WTC11 (cell line): ENCODE data around the gene LIMA1. TPM values are rescaled to one million over a fixed set of nuclear protein-coding genes. Genes with fewer than 3 reads are reported as not detected.

Experiments
- ATAC-seq: fragments of 200-7000 bp; cut with Tn5 transposase; 2 replicates; pipeline ENCODE4 v1.10.0; 2021; ENCODE audit warnings: mild to moderate bottlenecking, moderate library complexity
- CTCF ChIA-PET: fragments of 300-600 bp; sonication (Branson Sonifier 250); formaldehyde crosslinking; loops from one replicate; lab custom pipeline; 2021; ENCODE audit warnings: antibody characterized with exemption; lab: Charles Lee
- POLR2A ChIA-PET: fragments of 350-600 bp; sonication (Branson Sonifier 250); formaldehyde crosslinking; loops from one replicate; lab custom pipeline; 2021; ENCODE audit warnings: antibody characterized with exemption; lab: Charles Lee
- DNase-seq: peaks from one replicate; pipeline ENCODE4 v3.0.0; 2021; ENCODE audit warnings: low spot score
- H3K27ac Mint-ChIP-seq: 2 replicates; pipeline ENCODE4 v1.8.0; 2021; ENCODE audit warnings: mixed read lengths
- H3K27me3 Mint-ChIP-seq: 2 replicates; pipeline ENCODE4 v1.8.0; 2021; ENCODE audit warnings: low read depth, mild to moderate bottlenecking, moderate library complexity, mixed read lengths
- H3K36me3 Mint-ChIP-seq: 2 replicates; pipeline ENCODE4 v1.8.0; 2021; ENCODE audit warnings: mixed read lengths
- H3K4me1 Mint-ChIP-seq: 2 replicates; pipeline ENCODE4 v1.8.0; 2022; ENCODE audit warnings: mixed read lengths
- H3K4me3 Mint-ChIP-seq: 2 replicates; pipeline ENCODE4 v1.8.0; 2021; ENCODE audit warnings: mild to moderate bottlenecking, moderate library complexity, mixed read lengths
- H3K9me3 Mint-ChIP-seq: 2 replicates; pipeline ENCODE4 v1.8.0; 2021; ENCODE audit warnings: mixed read lengths
- CBFB ChIP-seq: sonication (generic); formaldehyde crosslinking; IDR thresholded peaks from 2 replicates; pipeline ENCODE4 v1.8.1; 2022; ENCODE audit warnings: mild to moderate bottlenecking, low read depth, missing genetic modification reagents
- EMX1 ChIP-seq: fragments of 250-450 bp; sonication (Bioruptor Pico); IDR thresholded peaks from 2 replicates; pipeline ENCODE4 v1.8.0; 2021; ENCODE audit warnings: mild to moderate bottlenecking
- ERG ChIP-seq: fragments of 250-450 bp; sonication (Bioruptor Pico); IDR thresholded peaks from 2 replicates; pipeline ENCODE4 v1.8.0; 2021; ENCODE audit warnings: mild to moderate bottlenecking
- ESRRA ChIP-seq: sonication (generic); formaldehyde crosslinking; IDR thresholded peaks from 2 replicates; pipeline ENCODE4 v1.8.1; 2022; ENCODE audit warnings: mild to moderate bottlenecking, missing genetic modification reagents, borderline replicate concordance
- ETV6 ChIP-seq: sonication (generic); formaldehyde crosslinking; IDR thresholded peaks from 2 replicates; pipeline ENCODE4 v1.8.1; 2022; ENCODE audit warnings: mild to moderate bottlenecking, missing genetic modification reagents
- GRHL2 ChIP-seq: fragments of 250-450 bp; sonication (Bioruptor Pico); IDR thresholded peaks from 2 replicates; pipeline ENCODE4 v1.8.0; 2022; ENCODE audit warnings: mild to moderate bottlenecking, moderate library complexity; ENCODE audit not compliant: insufficient replicate concordance, severe bottlenecking
- IRF1 ChIP-seq: sonication (generic); formaldehyde crosslinking; IDR thresholded peaks from 2 replicates; pipeline ENCODE4 v1.8.0; 2023; ENCODE audit warnings: missing genetic modification reagents
- JAZF1 ChIP-seq: fragments of 250-450 bp; sonication (Bioruptor Pico); IDR thresholded peaks from 2 replicates; pipeline ENCODE4 v1.9.0; 2021; ENCODE audit warnings: moderate library complexity, mild to moderate bottlenecking, inconsistent platforms
- MLX ChIP-seq: sonication (generic); formaldehyde crosslinking; IDR thresholded peaks from 2 replicates; pipeline ENCODE4 v1.8.1; 2023; ENCODE audit warnings: mild to moderate bottlenecking, missing genetic modification reagents, moderate library complexity
- NFE2L1 ChIP-seq: sonication (generic); formaldehyde crosslinking; IDR thresholded peaks from 2 replicates; pipeline ENCODE4 v1.8.1; 2023; ENCODE audit warnings: missing genetic modification reagents
- OVOL2 ChIP-seq: fragments of 250-450 bp; sonication (Bioruptor Pico); IDR thresholded peaks from 2 replicates; pipeline ENCODE4 v1.9.0; 2021; ENCODE audit warnings: mild to moderate bottlenecking, borderline replicate concordance
- TEAD1 ChIP-seq: sonication (generic); formaldehyde crosslinking; IDR thresholded peaks from 2 replicates; pipeline ENCODE4 v1.8.0; 2022; ENCODE audit warnings: mild to moderate bottlenecking, missing genetic modification reagents
- TEAD4 ChIP-seq: sonication (generic); formaldehyde crosslinking; IDR thresholded peaks from 2 replicates; pipeline ENCODE4 v1.8.0; 2022; ENCODE audit warnings: mild to moderate bottlenecking, missing genetic modification reagents
- ZNF138 ChIP-seq: sonication (generic); formaldehyde crosslinking; conservative IDR thresholded peaks from 2 replicates; pipeline ENCODE4 v1.8.1; 2022; ENCODE audit warnings: mild to moderate bottlenecking, moderate library complexity, missing genetic modification reagents
- ZNF263 ChIP-seq: sonication (generic); formaldehyde crosslinking; IDR thresholded peaks from 2 replicates; pipeline ENCODE4 v1.8.1; 2022; ENCODE audit warnings: low read depth, mild to moderate bottlenecking, moderate library complexity, missing genetic modification reagents
- ZNF671 ChIP-seq: fragments of 250-450 bp; sonication (Bioruptor Pico); IDR thresholded peaks from 2 replicates; pipeline ENCODE4 v1.8.0; 2021; ENCODE audit warnings: mild to moderate bottlenecking
- total RNA-seq: library from RNA; stranded (reverse); gene quantifications from 3 replicates; pipeline ENCODE4 v1.2.3, GENCODE V29; 2021
- TF ChIP-seq, protein P1 (sequence below): sonication (generic); formaldehyde crosslinking; conservative IDR thresholded peaks from 2 replicates; pipeline ENCODE4 v1.8.1; 2023; ENCODE audit warnings: mild to moderate bottlenecking, low read depth, missing genetic modification reagents, moderate library complexity
- TF ChIP-seq, protein P2 (sequence below): sonication (generic); formaldehyde crosslinking; IDR thresholded peaks from 2 replicates; pipeline ENCODE4 v1.8.1; 2022; ENCODE audit warnings: mild to moderate bottlenecking, missing genetic modification reagents, moderate library complexity, borderline replicate concordance

Gene LIMA1
- total RNA-seq, 1 experiment from 2014 or later, result 41.2 TPM

GRCh38 chr12:50197297-50197727 lies 86.0 kb downstream of the LIMA1 start:
- DNase-seq (no peak), ATAC-seq (no peak)
- POLR2A ChIA-PET, result no interaction called here
- H3K9me3 Mint-ChIP-seq, result no peaks in the 10 kb centered on the region
- no peak overlapping the region; the same call in 1 of the 2 replicates for H3K27ac Mint-ChIP-seq
- peaks cover 42% of the 10 kb centered on the region for H3K36me3 Mint-ChIP-seq
- TF ChIP-seq EMX1 (CRISPR knock-in tag), result no peak
- TF ChIP-seq ETV6, result no peak
- no peak for TF ChIP-seq TEAD1
- TF ChIP-seq, protein P1, sequence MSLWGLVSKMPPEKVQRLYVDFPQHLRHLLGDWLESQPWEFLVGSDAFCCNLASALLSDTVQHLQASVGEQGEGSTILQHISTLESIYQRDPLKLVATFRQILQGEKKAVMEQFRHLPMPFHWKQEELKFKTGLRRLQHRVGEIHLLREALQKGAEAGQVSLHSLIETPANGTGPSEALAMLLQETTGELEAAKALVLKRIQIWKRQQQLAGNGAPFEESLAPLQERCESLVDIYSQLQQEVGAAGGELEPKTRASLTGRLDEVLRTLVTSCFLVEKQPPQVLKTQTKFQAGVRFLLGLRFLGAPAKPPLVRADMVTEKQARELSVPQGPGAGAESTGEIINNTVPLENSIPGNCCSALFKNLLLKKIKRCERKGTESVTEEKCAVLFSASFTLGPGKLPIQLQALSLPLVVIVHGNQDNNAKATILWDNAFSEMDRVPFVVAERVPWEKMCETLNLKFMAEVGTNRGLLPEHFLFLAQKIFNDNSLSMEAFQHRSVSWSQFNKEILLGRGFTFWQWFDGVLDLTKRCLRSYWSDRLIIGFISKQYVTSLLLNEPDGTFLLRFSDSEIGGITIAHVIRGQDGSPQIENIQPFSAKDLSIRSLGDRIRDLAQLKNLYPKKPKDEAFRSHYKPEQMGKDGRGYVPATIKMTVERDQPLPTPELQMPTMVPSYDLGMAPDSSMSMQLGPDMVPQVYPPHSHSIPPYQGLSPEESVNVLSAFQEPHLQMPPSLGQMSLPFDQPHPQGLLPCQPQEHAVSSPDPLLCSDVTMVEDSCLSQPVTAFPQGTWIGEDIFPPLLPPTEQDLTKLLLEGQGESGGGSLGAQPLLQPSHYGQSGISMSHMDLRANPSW, result no peak
- TF ChIP-seq, protein P2, sequence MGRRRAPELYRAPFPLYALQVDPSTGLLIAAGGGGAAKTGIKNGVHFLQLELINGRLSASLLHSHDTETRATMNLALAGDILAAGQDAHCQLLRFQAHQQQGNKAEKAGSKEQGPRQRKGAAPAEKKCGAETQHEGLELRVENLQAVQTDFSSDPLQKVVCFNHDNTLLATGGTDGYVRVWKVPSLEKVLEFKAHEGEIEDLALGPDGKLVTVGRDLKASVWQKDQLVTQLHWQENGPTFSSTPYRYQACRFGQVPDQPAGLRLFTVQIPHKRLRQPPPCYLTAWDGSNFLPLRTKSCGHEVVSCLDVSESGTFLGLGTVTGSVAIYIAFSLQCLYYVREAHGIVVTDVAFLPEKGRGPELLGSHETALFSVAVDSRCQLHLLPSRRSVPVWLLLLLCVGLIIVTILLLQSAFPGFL (CRISPR knock-in tag), result no peak
- no peak for TF ChIP-seq ZNF671
- no peak for TF ChIP-seq OVOL2
- no peak overlapping the region for H3K4me3 Mint-ChIP-seq
- H3K4me1 Mint-ChIP-seq, result peaks cover 5% of the 10 kb centered on the region
- H3K27me3 Mint-ChIP-seq, result no peaks in the 10 kb centered on the region
- CTCF ChIA-PET, result interaction anchor here (0.8 kb wide), 1 partner anchor 25 kb away, joined by 3 read pairs; no protein-coding TSS in a partner anchor

- CTCF ChIA-PET, result no interaction called here
- Mint-ChIP-seq H3K4me3 (no peak overlapping the region), H3K27me3 (no peaks in the 10 kb centered on the region), H3K4me1 (no peaks in the 10 kb centered on the region), H3K27ac (no peak overlapping the region), H3K36me3 (peaks cover 42% of the 10 kb centered on the region)
- no peak for ATAC-seq
- TF ChIP-seq ZNF138 (CRISPR knock-in tag) (no peak), MLX (no peak), ZNF263 (no peak), TEAD1 (no peak), CBFB (CRISPR knock-in tag) (no peak), GRHL2 (CRISPR knock-in tag) (no peak), IRF1 (CRISPR knock-in tag) (no peak), ERG (CRISPR knock-in tag) (no peak)
- TF ChIP-seq, protein P2 (CRISPR knock-in tag), result no peak
- TF ChIP-seq, all 79 proteins: peak for 0
- no peaks in the 10 kb centered on the region for H3K9me3 Mint-ChIP-seq
- DNase-seq, result no peak
- POLR2A ChIA-PET, result interaction anchor here (0.7 kb wide), 1 partner anchor 118 kb away, joined by 5 read pairs; no protein-coding TSS in a partner anchor
These were observed 86.8 kb downstream of the LIMA1 start for GRCh38 chr12:50196537-50196936.

DNA sequence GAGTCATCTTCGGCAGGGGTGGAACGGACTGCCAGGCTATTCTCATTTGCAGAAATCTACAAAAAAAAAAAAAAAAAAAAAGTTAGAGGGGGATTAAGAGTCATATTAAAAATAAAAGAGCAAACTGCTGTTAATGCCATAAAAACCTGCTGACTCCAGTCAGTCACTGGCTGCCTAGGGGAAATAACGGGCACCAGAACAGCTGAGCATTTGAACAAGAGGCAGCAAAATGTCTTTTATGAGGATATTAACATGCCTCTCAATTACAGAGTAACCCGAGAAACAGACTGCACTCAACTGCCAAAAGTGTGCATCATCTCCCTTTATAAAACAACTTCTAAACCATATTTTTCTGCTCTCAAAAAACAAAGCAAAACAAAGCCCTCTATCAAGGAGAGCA lies 87.5 kb downstream of the LIMA1 start:
- POLR2A ChIA-PET, result no interaction called here
- no peaks in the 10 kb centered on the region for H3K27me3 Mint-ChIP-seq
- H3K27ac Mint-ChIP-seq, result no peak overlapping the region
- no peak for TF ChIP-seq JAZF1
- no peak for TF ChIP-seq TEAD4 (CRISPR knock-in tag)
- TF ChIP-seq ESRRA (CRISPR knock-in tag), result no peak
- TF ChIP-seq NFE2L1 (CRISPR knock-in tag), result no peak
- TF ChIP-seq, all 79 proteins: peak for 0
- CTCF ChIA-PET, result no interaction called here
- no peaks in the 10 kb centered on the region for H3K4me1 Mint-ChIP-seq
- ATAC-seq (no peak), DNase-seq (no peak)
- H3K4me3 Mint-ChIP-seq, result no peak overlapping the region
- peaks cover 35% of the 10 kb centered on the region for H3K36me3 Mint-ChIP-seq
- H3K9me3 Mint-ChIP-seq, result no peaks in the 10 kb centered on the region
